ENCODE results near the gene ANLN.
"Not testable (repeated sequence)": the region's sequence is repeated elsewhere in the genome, so short reads cannot be mapped to it uniquely, and the experiment has no call there.

ANLN gene

DNA sequence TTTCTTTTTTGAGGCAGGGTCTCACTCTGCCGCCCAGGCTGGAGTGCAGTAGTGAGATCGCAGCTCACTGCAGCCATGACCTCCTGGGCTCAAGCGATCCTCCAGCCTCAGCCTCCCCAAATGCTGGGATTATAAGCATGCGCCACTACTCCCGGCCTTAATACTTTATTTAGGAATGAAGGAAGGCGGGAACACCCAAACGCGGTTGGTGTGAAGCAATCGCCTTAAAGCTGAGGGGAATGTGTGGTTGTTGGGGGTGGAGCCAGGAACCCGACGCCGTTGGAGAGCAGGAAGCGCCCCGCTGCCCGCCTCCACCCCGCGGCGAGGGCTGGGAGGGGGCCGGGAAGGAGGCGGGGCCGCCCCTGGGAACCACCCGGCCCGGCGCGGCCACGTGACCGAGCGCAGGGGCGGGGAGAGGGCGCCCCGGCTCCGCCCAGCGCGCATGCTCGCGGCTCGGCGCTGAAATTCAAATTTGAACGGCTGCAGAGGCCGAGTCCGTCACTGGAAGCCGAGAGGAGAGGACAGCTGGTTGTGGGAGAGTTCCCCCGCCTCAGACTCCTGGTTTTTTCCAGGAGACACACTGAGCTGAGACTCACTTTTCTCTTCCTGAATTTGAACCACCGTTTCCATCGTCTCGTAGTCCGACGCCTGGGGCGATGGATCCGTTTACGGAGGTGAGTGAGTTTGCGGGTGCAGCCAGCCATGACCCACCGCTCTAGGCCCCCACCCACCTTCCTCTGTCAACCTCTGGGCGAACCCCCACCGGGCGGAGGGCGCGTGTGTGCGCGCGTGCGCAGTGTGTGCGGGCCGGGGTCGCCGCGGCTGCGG is at the start of gene ANLN:
ANLN (plus strand) TSS at position 492 of the 828 bp plus-strand sequence; CDS start at position 657, 165 bp downstream.
- peak in 13 of 14 donors; percentile 60 to 94 (median 79) for DNase-seq

DNA sequence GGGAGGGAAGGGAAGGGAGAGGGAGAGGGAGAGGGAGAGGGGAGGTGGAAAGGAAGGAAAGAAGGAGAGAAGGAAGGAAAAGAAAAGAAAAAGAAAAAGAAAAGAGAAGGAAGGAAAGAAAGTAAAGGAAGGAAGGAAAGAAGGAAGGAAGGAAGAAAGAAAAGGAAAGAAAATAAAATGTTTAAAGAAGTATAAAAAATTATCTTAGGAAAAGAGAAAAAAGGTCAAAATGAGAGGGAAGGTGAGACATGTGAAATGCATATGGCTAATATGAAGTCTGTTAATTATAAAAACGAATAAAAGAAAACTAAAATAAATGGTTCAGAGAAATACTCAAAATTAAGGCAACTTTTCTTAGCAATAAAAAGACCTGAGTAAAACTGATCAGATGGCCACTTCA is 46.1 kb upstream of the ANLN start:
- no peak for DNase-seq

- no peak for DNase-seq
Measured at GRCh38 chr7:36344622-36345021, 45.0 kb upstream of the ANLN start.

- no peak for DNase-seq
Measured at GRCh38 chr7:36346260-36346831, 43.3 kb upstream of the ANLN start.

DNA sequence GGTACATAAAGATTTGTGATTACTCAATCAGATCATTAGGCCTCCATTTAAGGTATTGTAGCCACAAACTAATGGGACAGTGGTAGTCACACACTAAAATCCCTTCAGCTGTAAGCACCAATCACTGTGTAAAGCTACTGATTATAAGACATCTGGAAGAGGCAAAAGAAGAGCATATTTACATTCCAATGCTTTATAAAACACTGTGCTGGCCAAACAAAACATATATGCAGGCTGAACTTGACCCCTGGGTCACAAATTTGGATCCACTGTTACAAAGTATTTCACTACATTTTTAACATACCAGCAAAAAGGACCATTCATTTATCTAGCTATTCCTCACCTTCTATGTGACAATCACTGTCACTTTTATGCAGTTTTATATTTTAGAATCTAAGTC is 41.4 kb upstream of the ANLN start:
- no peak for DNase-seq

DNA sequence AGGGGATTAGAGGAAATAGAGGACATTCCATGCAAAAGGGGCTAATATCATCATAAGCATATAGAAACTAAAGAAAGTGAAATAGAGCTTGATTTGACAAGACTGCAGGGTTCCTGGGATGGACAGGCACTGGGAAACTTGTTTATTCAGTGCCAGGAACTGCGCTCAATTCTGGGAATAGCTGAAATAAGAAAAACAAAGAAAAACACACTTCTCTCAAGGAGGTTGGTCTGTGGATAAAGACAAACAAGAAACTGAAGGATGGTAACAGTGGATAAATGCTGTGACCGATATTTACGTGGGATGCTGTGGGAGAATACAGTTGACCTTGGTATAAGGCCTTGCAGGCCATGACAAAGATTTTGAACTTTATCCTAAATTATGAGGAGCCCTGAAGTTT is 40.9 kb upstream of the ANLN start:
- DNase-seq, result no peak

- no peak for DNase-seq
Measured at GRCh38 chr7:36349626-36350025, 40.0 kb upstream of the ANLN start.

DNA sequence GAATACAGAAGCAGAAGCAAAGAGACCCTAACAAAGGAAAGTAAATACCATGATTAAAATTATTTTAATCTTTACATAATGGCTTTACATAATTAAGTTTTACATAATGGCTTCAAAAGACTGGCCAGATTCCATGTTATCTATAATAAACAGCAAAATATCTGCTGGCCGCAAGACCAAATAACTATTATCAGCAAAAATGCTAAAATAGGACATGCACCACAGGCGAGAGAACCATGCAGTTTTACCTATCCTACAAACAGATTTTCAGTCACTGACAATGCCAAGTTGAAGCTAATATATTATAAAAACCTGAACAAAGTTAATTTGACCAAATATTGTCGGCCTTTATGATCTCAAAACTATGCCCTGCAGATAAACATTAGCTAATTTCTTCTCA is 34.2 kb upstream of the ANLN start:
- DNase-seq, result peak in 1 of 14 donors; percentile 23

GRCh38 chr7:36357054-36357453 is 32.6 kb upstream of the ANLN start:
- DNase-seq, result peak in 1 of 14 donors; percentile 7

GRCh38 chr7:36358589-36358988 is 31.1 kb upstream of the ANLN start:
- no peak for DNase-seq

DNA sequence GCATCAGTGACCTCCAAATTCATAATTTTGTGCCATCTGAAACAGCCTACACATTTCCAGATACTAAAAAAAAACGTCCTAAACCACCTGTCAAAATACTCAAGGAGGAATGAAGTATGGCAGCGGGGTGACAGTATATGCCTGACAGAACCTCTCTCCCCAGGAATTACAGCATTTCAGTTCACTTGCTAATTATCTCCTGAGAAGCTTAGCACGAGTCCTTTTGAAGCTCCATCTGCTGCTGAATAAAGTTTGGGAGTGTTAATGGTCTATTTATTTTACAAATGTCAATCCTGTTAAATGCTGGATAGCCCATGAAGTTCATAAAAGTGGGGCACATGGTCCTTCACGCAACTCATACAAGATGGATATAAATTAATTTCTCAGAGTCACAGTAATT is 29.4 kb upstream of the ANLN start:
- DNase-seq, result peak in 1 of 14 donors; percentile 82

GRCh38 chr7:36361227-36361626 is 28.4 kb upstream of the ANLN start:
- no peak for DNase-seq

DNA sequence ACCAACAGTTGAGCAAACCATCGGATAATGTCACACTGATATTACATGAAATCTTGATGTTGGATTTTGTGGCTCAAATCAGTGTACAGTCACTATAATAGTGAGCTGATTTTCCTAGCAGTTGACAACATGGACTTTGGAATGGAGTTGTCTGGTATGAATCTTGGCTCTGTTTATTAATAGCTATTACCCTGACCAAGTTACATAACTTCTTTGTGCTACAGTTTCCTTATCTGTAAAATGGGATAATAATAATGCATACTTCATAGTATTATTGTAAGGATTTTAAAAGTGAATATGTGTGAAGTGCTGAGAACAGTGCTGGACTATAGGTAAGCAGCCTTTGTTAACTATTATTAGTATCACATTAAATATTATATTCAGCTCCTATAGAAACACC is 26.1 kb upstream of the ANLN start:
- no peak for DNase-seq

DNA sequence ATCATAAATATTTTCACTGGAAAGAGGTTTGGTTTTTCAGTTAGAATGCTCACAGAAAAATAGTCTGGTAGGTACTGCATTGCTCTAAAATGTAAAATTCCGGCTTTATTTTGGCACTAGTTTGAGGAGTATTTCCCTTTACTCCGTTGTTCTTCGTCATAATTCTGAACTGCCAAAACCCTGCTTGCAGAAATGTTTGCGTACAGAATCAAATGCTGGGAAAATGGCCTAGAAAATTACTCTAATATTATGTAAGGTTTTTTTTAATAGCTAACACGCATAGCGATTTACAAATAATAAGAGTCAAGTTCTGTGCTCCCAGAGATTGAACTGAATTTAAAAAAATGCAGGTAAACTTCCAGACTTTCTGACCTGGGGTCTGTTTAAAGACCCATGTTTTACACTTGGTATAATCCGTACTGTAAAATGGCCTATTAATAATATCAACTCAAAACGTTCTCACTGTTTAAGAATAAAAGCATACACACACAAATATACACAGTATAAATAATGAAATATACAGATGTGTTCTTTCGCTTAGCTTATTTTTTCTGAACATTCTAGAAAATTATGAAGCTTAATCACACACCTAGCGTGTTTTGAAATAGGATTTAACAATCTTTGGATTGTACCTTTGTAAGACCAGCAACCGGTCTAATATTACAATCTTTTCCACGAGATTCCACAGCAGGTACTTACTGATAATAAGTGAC is 23.5 kb upstream of the ANLN start:
- DNase-seq, result peak in 1 of 14 donors; percentile 28

- DNase-seq, result peak; percentile 15 to 92 (median 82)
Measured at GRCh38 chr7:36366718-36367560, 22.7 kb upstream of the ANLN start.

DNA sequence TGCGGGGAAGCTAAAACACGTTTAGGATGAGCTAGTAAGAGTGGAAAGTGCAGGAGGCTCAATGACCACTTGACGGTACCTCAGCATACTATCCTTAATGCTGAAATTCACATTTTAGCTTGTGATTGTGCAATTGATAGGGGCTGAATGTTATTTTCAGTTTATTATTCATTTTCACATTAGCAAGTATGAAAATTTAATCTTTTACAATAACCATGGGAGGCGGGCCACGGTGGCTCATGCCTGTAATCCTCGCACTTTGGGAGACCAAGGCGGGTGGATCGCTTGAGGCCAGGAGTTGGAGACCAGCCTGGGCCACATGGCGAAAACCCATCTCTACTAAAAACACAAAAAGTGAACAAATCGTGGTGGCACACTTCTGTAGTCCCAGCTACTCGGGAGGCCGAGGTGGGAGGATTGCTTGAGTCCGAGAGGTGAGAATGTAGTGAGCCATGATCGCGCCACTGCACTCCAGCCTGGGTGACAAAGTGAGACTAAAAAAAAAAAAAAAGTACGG is 22.0 kb upstream of the ANLN start:
- peak in 1 of 14 donors; percentile 16 for DNase-seq

DNA sequence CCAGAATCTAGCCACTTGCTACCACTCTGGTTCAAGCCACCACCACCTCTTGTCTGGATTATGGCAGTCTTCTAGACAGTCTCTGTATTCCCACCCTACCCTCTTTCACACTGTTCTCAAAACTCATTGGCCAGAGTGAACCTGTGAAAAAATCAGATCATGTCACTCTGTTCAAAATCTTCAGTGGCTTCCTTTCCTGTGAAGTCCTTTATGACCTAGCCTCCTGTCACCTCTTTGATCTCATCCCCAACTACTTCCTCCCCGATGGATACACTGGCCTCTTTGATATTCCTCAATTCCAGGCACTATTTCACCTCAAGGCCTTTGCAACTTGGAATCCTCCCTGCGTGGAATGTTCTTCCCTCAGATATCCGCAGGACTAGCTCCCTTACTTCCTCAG is 21.2 kb upstream of the ANLN start:
- DNase-seq, result peak in 1 of 14 donors; percentile 14

DNA sequence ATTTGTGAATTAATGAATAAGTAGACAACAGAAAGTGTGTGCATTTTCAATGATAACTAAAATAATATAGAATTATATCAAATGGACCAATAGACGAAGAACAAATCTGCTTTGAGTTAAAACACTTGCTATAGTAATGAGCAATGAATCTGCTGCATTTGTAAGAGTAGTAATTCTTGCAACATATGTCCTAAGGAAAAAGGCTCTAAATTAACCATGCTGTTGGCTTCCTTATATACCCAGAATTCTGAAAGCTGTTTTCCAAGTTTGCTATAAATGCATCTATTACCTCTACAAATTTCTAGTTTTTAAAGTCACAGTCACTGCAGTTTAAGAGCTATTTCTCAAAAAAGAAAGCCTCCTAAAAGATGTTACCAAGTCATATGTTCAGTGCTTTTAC is 20.5 kb upstream of the ANLN start:
- DNase-seq, result no peak

DNA sequence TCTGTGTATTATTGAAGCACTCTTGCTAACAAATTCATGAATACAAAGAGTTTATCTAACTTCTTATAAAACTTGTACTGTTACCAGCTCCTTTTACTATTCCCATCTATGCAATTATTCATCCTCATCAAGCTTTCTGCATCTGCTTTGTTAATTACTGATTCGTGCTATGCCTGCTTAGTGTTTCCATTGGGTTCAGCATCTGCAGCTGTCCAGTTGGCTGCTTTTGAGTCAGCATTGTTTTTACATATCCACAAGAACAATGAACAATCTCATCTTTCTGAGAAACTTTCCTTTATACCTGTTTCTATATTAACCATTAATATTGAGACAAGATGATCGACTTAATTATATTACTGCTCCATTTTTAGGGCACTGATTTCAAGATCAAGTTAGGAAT is 19.6 kb upstream of the ANLN start:
- DNase-seq, result no peak

DNA sequence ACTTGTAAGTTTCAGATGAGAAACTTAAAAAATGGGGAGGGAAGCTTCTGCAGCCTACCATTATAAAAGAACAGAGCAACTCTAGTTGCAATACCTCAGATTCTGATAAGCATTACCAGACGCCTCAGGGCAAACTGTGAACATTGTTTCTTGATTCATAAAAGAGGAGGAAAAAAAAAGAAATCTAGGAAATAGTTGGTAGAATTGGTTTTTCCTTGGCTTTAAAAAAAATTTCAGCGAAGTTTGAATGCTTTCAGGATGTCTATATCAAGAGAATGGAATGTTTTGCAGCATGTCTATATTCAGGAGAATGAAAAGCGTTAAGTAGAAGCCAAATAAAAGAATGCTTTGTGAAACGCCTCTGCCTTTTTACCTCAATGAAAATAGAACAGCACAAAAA is 17.5 kb upstream of the ANLN start:
- DNase-seq, result no peak

DNA sequence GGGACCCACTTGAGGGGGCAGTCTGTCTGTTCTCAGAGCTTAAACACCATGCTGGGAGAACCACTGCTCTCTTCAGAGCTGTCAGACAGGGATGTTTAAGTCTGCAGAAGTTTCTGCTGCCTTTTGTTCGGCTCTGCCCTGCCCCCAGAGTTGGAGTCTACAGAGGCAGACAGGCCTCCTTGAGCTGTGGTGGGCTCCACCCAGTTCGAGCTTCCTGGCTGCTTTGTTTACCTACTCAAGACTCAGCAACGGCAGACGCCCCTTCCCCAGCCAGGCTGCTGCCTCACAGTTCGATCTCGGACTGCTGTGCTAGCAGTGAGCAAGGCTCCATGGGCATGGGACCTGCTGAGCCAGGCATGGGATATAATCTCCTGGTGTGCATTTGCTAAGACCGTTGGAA is 11.1 kb upstream of the ANLN start:
- not testable (repeated sequence) for DNase-seq

GRCh38 chr7:36379831-36380504 is 9.7 kb upstream of the ANLN start:
- DNase-seq, result no peak
